Measurements from ENCODE around the gene CYP3A5.
"Not testable (repeated sequence)": the region's sequence is repeated elsewhere in the genome, so short reads cannot be mapped to it uniquely, and the experiment has no call there.

The CYP3A5 gene

DNA sequence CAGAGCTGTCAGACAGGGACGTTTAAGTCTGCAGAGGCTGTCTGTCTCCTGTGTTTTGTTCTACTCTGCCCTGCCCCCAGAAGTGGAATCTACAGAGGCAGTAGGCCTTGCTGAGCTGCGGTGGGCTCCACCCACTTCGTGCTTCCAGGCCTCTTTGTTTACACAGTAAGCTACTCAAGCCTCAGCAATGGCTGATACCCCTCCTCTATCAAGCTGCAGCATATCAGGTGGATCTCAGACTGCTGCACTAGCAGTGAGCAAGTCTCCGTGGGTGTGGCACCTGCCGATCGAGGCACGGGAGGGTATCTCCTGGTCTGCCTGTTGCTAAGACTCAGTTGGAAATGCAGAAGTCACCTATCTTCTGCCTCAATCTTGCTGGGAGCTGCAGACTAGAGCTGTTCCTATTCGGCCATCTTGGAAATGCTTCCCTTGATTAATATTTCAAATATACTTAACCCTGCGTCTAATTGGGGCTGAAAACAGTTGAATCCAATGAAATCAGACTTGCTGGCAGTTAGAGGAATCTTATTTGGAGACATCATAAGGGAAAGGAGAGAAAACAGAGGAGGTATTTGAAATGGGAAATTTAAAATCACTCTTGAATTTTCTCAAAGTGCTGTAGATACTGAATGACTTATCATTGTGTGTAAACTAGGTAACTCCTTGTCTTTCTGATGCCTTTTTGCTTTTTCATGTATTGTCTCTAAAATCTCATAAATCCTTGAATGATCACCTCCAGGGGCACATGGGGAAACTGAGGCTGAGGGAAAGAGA lies 13.8 kb upstream of the CYP3A5 start:
- TF ChIP-seq, protein P1, sequence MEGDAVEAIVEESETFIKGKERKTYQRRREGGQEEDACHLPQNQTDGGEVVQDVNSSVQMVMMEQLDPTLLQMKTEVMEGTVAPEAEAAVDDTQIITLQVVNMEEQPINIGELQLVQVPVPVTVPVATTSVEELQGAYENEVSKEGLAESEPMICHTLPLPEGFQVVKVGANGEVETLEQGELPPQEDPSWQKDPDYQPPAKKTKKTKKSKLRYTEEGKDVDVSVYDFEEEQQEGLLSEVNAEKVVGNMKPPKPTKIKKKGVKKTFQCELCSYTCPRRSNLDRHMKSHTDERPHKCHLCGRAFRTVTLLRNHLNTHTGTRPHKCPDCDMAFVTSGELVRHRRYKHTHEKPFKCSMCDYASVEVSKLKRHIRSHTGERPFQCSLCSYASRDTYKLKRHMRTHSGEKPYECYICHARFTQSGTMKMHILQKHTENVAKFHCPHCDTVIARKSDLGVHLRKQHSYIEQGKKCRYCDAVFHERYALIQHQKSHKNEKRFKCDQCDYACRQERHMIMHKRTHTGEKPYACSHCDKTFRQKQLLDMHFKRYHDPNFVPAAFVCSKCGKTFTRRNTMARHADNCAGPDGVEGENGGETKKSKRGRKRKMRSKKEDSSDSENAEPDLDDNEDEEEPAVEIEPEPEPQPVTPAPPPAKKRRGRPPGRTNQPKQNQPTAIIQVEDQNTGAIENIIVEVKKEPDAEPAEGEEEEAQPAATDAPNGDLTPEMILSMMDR (IDR thresholded peaks at IDR 0.05; ENCODE audit: insufficient read depth, missing control alignments) = no peak
- no peak for FAIRE-seq
- DNase-seq (ENCODE audit: insufficient read length, low spot score) = no peak

DNA sequence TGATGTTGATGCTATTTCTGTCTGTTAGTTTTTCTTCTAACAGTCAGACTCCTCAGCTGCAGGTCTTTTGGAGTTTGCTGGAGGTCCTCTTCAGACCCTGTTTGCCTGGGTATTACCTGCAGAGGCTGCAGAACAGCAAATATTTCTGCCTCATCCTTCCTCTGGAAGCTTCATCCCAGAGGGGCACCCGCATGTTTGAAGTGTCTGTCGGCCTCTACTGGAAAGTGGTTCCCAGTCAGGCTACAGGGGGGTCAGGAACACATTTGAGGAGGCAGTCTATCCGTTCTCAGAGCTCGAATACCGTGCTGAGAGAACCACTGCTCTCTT lies 13.3 kb upstream of the CYP3A5 start:
- TF ChIP-seq, protein P1 (IDR thresholded peaks at IDR 0.05; ENCODE audit: insufficient read depth, missing control alignments) = no peak
- FAIRE-seq = no peak
- no peak for DNase-seq (ENCODE audit: insufficient read length, low spot score)

DNA sequence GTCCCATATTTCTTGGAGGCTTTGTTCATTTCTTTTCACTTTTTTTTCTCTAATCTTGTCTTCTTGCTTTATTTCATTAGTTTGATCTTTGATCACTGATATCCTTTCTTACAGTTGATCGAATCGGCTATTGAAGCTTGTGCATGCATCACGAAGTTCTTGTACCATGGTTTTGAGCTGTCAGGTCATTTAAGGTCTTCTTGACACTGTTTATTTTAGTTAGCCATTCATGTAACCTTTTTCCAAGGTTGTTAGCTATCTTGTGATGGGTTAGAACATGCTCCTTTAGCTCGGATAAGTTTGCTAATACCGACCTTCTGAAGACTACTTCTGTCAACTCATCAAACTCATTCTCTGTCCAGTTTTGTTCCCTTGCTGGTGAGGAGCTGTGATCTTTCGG lies 12.8 kb upstream of the CYP3A5 start:
- not testable (repeated sequence) for DNase-seq (ENCODE audit: insufficient read length, low spot score); FAIRE-seq

DNA sequence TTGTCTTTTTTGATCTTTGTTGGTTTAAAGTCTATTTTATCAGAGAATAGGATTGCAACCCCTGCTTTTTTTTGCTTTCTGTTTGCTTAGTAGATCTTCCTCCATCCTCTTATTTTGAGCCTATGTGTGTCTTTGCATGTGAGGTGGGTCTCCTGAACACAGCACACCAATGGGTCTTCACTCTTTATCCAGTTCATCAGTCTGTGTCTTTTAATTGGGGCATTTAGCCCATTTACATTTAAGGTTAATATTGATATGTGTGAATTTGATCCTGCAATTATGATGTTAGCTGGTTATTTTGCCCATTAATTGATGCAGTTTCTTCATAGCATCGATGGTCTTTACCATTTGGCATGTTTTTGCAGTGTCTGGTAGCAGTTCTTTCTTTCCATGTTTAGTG lies 11.9 kb upstream of the CYP3A5 start:
- not testable (repeated sequence) for DNase-seq (ENCODE audit: insufficient read length, low spot score); FAIRE-seq

DNA sequence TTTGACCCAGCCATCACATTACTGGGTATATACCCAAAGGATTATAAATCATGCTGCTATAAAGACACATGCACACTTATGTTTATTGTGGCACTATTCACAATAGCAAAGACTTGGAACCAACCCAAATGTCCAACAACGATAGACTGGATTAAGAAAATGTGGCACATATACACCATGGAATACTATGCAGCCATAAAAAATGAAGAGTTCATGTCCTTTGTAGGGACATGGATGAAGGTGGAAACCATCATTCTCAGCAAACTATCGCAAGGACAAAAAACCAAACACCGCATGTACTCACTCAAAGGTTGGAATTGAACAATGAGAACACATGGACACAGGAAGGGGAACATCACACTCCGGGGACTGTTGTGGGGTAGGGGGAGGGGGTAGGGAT lies 11.1 kb upstream of the CYP3A5 start:
- not testable (repeated sequence) for DNase-seq (ENCODE audit: insufficient read length, low spot score); FAIRE-seq

DNA sequence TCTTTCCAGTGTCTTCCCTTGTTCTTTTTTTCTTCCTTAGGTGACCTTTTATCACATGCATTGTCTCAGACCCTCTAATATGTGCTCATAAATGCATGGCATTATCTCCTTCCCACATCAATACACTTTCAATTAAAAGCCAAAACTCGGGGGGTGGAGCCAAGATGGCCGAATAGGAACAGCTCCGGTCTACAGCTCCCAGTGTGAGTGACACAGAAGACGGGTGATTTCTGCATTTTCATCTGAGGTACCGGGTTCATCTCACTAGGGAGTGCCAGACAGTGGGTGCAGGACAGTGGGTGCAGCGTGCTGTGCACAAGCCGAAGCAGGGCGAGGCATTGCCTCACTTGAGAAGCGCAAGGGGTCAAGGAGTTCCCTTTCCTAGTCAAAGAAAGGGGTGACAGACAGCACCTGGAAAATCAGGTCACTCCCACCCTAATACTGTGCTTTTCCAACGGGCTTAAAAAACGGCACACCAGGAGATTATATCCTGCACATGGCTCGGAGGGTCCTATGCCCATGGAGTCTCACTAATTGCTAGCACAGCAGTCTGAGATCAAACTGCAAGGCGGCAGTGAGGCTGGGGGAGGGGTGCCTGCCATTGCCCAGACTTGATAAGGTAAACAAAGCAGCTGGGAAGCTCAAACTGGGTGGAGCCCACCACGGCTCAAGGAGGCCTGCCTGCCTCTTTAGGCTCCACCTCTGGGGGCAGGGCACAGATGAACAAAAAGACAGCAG lies 6.2 kb upstream of the CYP3A5 start:
- not testable (repeated sequence) for FAIRE-seq; DNase-seq (ENCODE audit: insufficient read length, low spot score)

DNA sequence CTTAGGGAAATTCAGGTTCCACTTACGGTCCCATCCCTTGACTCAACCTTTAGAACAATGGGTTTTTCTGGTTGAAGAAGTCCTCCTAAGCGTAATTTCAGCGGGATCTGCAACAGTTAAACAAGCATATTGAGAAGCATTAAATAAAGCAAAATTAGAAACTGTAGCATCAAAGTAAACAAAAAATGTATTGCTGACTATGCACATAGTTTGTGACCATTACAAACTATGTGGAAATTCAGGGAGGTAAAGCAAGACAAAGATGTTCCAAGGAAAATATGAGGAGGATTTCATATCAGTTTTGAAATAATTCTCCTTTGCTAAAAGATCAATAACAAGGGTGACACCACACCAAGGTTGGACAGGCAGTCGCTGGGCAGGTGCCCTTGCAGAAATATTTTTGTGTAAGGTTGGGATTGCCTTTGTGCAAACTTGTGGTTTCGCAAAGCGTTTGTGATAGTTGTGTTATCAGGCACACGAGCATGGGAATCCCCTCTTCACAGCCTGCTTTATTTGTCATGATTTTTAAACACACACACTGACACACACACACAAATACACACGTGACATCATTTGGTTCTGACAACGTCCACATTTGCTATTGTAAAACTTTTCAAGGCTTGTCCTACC lies 5.4 kb upstream of the CYP3A5 start:
- TF ChIP-seq, protein P1 (IDR thresholded peaks at IDR 0.05; ENCODE audit: insufficient read depth, missing control alignments) = no peak
- DNase-seq (ENCODE audit: insufficient read length, low spot score) (no peak), FAIRE-seq (no peak)

DNA sequence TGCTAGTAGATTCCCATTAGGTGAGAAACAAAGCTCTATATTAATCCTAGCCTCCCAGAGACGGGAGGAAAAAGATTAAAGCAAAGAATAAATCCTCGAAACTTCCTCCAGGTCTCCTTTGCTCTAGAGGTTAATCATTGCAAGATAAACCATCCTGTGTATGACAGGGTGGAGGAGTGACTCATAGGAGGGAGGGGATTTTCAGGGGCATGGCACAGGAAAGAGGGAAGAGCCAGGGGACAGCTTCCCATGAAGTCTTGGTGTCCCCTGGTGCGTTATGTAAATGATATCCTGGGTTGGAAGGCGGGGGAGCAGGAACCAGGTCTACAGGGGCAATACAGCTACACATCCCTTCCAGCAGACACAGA lies 780 bp downstream of the CYP3A5 start:
- FAIRE-seq (no peak), DNase-seq (ENCODE audit: insufficient read length, low spot score) (no peak)
- TF ChIP-seq, protein P1 (IDR thresholded peaks at IDR 0.05; ENCODE audit: insufficient read depth, missing control alignments) = no peak

DNA sequence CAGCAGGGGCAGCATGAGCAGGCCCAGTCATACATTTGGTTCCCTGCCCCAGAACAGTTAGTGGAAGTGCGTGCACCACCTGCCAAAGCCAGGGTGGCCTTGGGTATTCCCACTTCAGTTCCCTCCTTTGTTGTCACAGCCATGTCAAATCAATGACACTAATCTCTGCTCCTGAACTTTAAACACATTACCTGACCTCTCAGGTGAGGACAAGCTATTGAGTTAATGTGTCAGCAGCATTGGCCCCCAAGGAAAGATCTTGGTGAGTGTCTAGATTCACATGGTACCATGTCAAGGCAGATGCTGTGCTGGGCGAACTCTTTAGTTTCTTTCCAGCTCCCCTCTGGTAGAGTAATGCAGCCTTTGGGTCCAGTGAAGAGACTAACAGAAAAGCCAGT lies 2.1 kb downstream of the CYP3A5 start:
- DNase-seq (ENCODE audit: insufficient read length, low spot score) (no peak), FAIRE-seq (no peak)
- TF ChIP-seq, protein P1 (IDR thresholded peaks at IDR 0.05; ENCODE audit: insufficient read depth, missing control alignments) = no peak
